ENCODE measurements around the gene PTPRS.
A peak's percentile ranks its signal among the peaks of the same experiment; 100 is the strongest.

PTPRS gene

DNA sequence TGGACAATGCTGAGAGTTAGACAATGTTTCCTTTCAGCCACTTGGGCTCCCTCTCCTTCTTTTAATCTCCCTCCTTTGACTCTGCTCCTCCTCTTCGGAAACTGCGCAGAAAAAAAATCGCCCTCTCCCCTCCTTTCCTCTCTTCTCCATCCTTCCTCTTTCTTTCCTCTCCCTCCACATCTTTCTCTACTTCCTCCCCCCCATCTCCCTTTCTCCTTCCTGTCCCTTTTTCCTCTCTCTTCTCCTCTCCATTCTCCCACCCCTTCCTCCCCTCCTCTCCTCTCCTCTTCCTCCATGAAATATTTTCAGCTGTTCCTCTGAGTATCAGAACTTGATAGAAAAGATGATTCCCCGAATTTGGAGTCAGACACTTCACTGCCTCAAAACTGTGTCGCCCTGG lies 15.1 kb upstream of the PTPRS start:
- TF ChIP-seq, protein P1, sequence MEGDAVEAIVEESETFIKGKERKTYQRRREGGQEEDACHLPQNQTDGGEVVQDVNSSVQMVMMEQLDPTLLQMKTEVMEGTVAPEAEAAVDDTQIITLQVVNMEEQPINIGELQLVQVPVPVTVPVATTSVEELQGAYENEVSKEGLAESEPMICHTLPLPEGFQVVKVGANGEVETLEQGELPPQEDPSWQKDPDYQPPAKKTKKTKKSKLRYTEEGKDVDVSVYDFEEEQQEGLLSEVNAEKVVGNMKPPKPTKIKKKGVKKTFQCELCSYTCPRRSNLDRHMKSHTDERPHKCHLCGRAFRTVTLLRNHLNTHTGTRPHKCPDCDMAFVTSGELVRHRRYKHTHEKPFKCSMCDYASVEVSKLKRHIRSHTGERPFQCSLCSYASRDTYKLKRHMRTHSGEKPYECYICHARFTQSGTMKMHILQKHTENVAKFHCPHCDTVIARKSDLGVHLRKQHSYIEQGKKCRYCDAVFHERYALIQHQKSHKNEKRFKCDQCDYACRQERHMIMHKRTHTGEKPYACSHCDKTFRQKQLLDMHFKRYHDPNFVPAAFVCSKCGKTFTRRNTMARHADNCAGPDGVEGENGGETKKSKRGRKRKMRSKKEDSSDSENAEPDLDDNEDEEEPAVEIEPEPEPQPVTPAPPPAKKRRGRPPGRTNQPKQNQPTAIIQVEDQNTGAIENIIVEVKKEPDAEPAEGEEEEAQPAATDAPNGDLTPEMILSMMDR (IDR thresholded peaks at IDR 0.05; ENCODE audit: control insufficient read depth, insufficient read depth, low read depth, low read length, missing control alignments): no peak
- no peak for DNase-seq (ENCODE audit: low read depth)
- no peak overlapping the region for H3K4me3 ChIP-seq (ENCODE audit: control insufficient read depth, low read depth, low read length)

GRCh38 chr19:5355076-5355475 lies 14.5 kb upstream of the PTPRS start:
- no peak for DNase-seq (ENCODE audit: low read depth)
- TF ChIP-seq, protein P1 (IDR thresholded peaks at IDR 0.05; ENCODE audit: control insufficient read depth, insufficient read depth, low read depth, low read length, missing control alignments): no peak
- H3K4me3 ChIP-seq (ENCODE audit: control insufficient read depth, low read depth, low read length): no peak overlapping the region

DNA sequence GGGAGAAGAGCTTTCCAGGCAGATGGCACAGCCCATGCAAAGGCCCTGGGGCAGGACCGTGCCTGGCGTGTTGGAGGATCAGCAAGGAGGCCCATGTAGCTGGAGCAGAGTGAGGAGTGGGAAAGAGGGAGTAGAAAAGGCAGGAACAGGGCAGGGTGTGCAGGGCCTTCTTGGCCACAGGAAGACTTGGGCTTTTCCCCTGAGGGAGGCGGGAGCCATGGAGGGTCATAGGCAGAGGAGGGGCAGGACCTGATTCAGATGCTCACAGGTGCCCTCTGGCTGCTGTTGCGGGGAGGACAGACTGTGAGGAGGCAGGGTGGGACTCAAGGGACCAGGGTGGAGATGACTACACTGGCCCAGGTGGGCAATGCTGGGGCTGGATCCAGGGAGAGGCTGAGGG lies 13.8 kb upstream of the PTPRS start:
- TF ChIP-seq, protein P1 (IDR thresholded peaks at IDR 0.05; ENCODE audit: control insufficient read depth, insufficient read depth, low read depth, low read length, missing control alignments): peak; percentile 32
- no peak for DNase-seq (ENCODE audit: low read depth)
- H3K4me3 ChIP-seq (ENCODE audit: control insufficient read depth, low read depth, low read length): no peak overlapping the region

GRCh38 chr19:5352229-5352763 lies 11.7 kb upstream of the PTPRS start:
- no peak for DNase-seq (ENCODE audit: low read depth)
- TF ChIP-seq, protein P1 (IDR thresholded peaks at IDR 0.05; ENCODE audit: control insufficient read depth, insufficient read depth, low read depth, low read length, missing control alignments): no peak
- no peak overlapping the region for H3K4me3 ChIP-seq (ENCODE audit: control insufficient read depth, low read depth, low read length)

DNA sequence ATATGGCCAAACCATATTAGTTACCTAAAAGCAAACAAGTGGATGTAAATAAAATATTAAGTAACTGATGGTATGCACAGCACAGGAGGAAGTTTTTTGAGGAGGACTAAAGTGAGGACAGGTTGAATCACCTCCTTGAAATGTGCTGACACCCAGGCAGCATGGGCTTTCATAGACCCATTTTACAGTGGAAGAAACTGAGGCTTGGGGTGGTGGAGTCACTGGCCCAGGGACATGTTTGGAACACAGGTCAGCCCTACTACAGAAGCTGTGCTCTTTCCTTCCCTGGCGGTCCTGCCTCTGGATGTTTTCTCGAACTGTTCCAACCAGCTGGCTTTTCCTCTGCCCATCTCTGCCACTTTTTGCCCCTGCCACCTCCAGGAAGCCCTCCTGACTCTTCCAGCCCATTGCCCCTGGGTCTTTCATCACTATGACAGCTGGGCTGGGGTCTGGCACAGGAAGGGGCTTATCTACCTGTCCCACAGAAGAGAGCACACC lies 11.2 kb upstream of the PTPRS start:
- no peak for DNase-seq (ENCODE audit: low read depth)
- TF ChIP-seq, protein P1 (IDR thresholded peaks at IDR 0.05; ENCODE audit: control insufficient read depth, insufficient read depth, low read depth, low read length, missing control alignments): no peak
- no peak overlapping the region for H3K4me3 ChIP-seq (ENCODE audit: control insufficient read depth, low read depth, low read length)

DNA sequence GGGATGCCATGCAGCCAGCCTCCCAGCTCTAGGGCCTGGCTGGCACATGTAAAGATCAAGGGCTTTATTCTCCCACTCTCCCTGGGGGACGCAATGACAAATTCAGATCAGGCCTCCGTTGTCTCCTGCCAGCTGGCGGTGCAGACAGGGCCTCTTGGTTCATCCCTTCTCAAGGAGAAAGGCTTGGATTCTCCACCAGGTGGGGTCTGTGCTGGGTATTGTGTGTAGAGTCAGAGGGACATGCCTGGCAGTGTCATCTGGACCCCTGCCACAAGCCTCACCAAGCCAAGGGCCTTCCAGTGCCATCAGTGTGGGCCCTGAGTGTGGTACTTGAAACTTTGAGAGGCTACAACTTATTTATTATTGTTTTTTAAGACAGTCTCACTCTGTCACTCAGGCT lies 8.4 kb upstream of the PTPRS start:
- no peak for DNase-seq (ENCODE audit: low read depth)
- H3K4me3 ChIP-seq (ENCODE audit: control insufficient read depth, low read depth, low read length): no peak overlapping the region
- TF ChIP-seq, protein P1 (IDR thresholded peaks at IDR 0.05; ENCODE audit: control insufficient read depth, insufficient read depth, low read depth, low read length, missing control alignments): no peak

All from AG09309 (cell line).